ENCODE measurements around the gene KCNQ1.

The KCNQ1 gene

DNA sequence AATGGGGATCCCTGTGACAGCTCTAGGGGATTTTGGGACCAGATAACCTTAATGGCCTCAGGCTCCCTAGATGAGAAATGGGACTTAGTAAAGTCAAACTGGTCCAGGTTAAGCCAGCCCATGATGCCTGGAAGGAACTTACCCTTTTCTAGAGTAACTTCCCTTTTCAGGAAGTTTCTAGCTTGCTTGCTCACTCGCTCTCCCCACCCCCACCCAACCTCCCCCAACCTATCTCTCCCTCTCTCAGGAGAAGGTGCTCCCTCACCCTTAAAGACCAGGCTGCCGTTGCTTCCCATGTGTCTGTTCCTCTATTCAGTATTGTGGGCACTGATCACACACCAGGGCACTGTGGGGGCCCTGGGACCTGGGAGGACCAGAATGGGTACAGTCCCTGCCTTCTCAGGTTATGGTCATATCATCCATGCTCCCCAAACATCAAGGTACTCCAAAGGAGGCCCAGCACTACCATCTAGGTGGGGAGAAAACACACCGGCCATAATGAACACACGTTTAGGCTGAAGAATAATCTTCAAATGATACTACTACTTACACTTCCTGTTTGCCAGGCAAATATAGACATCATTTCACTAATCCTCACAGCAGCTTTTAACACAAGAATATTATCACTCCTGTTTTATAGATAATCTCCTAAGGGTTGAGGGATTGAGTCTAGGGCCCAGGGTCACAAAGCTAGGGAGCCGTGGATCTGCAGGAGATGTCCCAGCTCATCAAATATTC lies 236.8 kb downstream of the KCNQ1 start:
- no peak for DNase-seq (ENCODE audit: low read depth in 2 of 2)

DNA sequence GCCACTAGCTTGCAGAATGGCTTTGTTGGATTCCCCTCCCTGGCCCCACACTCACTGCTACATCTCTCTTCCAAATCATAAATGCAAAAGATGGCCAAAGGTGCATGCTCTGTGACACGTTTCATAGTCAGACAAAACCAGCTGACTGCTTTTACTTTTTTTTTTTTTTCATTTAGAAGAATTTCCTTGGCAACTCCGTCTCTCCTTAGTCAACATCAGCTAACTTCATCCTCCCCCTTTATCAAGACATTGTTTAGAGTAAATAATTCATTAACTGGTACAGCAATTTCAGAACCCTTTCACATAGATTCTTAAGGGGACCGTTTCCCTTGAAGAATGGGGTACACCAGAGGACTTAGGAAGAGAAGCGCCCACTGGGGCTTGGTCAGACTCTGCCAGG lies 239.0 kb downstream of the KCNQ1 start:
- no peak for DNase-seq (ENCODE audit: low read depth in 2 of 2)

DNA sequence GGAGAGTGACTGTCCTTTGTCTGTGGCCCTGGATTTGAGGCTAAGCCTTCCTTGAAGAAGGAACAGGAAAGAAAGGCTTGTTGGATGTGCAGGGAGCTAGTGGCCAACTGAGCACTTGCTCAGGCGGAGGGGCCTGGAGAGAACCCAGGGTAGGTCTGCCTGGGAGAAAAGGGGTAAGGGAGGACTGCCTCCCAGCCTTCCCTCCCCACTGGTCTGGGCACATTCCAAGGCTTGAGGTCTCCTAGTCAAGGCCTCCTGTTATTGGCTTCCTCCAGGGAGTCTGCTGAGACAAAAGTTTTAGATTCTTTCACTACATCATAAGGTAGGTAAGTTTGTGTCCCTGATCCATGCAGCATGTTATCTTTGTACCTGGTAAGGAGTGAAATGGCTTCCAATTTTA lies 239.8 kb downstream of the KCNQ1 start:
- no peak for DNase-seq (ENCODE audit: low read depth in 2 of 2)

DNA sequence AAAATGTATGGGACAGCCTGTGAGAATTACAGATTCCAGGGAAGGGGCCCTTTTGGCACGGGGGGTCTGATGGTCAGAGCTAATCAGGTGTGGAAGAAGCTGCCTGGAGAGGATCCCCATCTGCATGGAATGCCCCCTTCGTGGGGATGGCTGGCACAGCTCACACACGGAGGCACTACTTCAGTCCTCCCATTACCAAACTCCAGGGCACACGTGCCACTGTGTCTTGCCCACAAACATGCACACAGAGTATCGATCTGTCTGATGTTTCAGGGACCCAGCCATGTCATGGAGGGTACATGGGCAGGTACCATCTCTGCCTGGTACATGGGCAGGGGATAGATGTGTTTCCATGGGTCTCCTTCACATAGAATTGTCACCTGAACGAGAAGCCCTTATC lies 240.2 kb downstream of the KCNQ1 start:
- no peak for DNase-seq (ENCODE audit: low read depth in 2 of 2)

DNA sequence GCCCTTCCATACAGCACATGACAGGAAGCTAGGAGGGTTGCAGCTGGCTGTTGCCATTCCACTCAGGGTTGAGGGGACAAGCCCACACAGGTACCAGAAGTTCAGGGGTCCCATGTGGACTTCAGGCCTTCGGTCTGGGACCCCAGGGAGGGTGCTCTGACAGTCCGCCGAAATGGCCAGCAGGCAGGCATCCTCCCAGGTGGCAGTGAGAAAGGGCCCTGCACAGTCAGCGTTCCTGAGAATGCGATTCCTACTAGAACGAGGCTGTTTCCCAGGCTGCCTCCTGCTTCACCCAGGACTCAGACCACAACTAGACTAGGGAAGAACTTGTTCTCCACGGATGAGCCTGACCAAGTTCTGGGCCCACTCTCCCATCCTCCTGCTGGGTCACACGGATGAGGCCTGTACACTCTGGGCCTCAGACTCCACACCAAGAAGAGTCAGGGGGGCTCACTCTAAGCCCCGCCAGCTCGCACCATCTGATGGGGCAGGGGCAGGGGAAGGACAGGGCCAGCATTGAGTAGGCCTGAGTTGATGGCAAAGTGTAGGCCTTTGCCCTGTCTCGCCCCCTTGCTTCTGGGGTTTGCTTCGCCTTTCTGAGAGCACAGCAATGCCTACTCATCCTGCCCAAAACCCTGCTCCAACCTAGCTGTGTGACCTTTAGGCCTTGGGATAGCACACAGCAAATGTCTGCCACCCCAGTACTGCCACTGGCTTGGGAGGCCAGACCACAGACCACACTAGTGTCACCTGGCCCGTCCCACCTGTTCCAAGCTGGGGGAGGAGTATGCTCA lies 241.0 kb downstream of the KCNQ1 start:
- DNase-seq (ENCODE audit: low read depth in 2 of 2), result no peak

DNA sequence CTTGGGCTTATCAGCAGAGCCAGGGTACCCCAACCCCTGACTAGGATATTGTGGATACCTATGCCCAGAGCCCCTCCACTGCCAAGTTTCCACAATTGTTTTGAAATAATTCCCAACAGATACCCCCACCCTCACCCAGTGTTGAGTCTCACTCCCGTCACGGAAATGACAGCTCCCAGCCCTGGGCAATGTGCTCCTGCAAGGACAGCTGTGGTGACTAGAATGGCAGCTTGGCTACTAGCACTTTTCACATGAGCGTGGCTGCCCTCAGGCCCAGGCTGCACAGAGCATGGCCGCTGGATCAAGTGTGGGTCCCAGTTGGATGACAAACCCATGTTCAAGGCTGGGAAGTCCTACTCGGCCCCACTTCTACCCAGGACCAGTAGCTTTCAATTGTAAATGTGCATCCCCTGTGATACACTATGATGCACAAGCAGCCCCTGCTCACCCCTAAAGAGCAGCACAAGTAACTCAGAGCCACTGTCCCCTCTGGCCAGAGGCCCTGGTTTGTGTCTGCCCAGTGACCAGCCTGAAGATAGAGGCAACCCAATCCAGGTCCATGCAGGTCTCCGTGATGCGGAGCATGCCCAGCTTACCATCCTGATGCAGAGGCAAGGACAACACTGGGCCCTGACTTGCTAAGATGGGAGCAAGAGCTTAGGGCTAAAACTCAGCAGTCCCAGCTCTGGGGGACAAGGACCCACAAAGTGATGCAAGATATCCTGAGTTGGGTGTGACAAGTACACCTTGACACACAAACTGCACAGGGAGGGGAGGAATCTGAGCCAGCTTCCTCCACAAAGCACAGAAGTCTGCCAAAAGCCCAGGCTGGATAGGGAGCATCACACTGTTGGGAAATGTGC lies 241.8 kb downstream of the KCNQ1 start:
- DNase-seq (ENCODE audit: low read depth in 2 of 2), result no peak

DNA sequence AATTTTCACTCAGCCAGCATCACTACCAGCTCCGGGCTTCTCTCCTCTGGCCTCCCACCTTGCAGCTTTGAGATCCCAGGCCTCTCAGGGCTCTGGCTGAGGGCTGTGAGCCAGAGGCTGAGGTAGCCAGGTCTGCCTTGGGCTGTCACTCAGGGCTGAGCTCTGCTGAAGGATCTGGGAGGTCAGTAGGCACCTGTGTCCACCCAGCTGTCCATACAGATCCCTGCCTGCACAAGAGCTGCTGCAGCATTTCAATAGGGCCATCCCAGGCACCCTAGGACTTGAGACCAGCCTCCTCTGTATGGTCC lies 242.4 kb downstream of the KCNQ1 start:
- DNase-seq (ENCODE audit: low read depth in 2 of 2), result no peak

DNA sequence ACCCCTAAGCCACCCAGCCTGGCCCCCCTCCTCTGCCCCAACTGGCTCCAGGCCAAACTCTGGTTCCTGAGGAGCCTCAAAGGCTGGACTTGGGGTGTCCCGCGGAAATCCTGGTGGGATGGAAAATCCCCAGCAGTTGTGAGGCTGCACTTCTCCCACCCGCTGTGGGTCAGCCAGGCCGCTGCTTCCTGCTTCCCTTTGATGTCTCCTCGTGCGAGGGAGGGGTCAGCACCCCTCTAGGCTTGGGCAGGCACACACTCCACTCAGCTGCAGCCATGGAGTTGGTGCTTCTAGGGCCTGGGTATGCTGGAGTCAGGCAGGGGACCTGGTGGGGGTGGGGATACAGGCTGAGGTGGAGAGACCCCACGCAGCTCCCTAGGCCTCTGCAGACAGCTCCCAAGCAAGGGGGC lies 243.0 kb downstream of the KCNQ1 start:
- DNase-seq (ENCODE audit: low read depth in 2 of 2), result no peak

DNA sequence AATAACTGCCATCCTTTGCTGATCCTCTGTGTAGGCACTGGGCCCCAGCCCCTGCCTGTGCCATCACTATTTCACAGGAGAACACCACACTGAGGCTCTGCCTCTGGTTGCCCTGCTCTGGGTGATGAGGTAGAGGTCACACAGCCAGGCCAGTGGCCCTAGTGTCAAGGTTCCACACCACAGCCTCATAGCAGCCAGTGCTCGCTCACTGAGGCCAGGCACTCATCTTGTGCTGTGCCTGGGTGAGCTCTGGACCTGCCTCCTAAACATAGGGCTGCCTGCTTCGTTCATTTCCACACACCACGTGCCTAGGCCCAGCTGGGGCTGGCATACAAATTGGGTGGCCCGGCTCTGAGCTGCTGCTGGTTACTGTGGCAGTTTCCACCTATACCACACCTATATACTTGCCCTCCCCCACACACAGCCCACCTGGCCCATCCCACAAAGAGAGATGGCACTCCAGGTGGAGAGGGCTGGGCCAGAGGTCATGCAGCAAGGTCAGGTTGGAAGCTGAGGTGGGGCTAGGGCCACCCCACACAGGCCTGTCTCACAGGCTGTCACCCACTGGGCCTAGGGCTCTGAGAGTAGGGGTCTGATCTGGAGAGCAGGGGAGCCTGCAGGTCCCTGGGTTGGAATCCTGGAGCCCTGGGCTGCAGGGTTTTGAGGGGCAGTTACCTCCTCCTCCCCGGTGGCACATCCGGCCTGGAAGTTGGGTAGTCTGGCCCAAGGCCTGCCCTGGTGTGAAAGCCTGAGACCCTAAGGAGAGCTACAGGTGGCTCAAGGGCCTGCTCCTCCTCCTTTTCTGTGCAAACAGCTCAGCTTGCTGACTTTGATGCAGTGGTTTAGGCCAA lies 243.8 kb downstream of the KCNQ1 start:
- no peak for DNase-seq (ENCODE audit: low read depth in 2 of 2)

DNA sequence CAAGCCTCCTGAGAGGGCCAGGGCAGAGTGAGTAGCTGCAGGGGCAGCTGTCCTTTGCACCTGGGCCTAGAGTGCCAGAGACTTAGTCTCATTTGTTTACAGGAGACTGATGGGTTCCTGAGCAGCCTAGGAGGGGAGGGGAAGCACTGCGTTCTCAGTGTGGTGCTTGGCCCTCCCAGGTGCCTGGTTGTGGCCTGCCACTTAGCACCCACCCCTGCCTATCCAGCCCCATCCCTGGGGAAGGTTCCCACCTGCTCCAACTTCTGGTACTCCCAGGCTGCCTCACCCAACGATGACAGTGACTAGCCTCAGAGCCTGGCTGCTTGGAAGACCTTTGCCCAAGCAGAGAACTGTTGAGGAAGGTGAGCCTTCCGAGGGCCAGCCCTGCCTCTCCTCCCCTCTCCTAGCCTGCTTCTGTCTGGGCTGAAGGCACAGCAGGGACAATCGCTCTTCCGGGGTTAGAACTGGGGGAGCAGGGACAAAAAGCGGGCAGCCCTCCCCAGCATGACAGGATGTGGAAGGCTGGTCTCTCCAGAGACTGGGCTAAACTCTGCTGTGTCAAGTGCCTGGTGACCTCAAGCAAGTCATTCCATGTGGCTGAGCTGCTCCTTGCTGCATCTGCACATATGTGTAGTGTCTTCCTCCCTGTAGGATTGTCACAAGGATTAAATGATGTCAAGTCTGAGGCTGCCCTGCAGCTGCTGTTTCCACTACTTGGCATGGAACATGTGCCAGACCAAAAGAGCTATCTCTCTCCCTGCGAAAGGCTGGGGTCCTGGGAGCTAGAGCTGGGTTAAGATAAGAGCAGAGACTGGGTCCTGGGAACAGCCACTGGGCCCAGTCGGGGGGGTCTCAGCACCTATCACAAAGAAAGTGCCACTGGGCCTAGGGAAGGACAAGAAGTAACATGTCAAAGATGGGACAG lies 245.1 kb downstream of the KCNQ1 start:
- DNase-seq (ENCODE audit: low read depth in 2 of 2), result no peak

DNA sequence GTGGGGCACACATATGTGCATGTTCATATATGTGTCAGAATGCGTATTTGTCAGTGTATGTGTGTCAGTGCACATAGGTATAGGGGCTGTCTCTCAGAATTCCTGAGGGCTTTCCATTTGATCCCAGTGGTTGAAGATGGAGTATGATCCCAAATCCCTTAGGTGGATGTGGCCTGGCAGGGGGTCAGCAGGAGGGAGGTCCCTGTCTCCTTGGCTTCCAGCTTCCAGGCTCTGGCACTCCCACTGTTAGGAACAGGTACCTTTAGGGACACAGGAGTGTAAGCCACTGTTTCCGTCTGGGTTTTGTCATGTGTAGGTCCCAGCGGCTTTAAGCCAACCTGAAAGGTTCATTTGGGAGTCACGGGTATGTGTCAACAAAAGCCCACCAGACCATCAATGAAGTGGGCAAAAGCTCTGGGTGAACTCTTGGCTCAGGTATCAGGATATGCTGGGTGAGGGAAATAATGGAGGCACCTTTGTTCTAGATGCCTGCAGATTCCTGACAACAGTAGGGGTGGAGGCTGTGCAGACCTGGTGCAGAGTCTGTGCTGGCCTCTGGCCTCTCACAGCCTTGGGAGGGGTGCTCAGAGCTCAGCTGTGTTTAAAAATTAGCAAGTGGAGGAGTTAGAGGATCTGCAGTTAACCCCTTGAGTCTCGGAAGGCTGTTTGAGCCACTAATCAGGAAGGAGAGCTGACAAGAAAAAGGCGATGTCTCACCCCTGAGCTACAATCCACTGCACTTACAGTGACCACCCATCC lies 246.0 kb downstream of the KCNQ1 start:
- DNase-seq (ENCODE audit: low read depth in 2 of 2), result no peak

DNA sequence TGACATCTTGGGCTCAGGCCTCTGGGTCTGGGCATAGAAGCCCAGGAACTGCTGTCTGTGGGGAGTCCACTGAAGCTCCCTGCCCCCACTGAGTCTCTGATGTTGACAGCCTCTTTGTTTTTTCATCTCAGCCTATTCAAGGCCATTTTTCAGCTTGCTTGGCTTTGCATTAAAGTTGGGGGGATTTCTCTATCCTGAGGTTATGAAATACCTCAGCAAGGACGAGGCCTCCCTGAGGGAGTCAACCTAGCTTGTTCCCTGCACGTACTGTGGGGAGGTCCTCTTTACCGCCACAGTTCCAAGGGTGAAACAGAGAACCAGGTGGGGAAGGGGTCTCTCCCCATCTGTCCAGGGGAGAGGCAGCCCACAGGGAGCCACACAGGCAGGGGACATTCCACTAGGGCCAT lies 246.6 kb downstream of the KCNQ1 start:
- no peak for DNase-seq (ENCODE audit: low read depth in 2 of 2)

DNA sequence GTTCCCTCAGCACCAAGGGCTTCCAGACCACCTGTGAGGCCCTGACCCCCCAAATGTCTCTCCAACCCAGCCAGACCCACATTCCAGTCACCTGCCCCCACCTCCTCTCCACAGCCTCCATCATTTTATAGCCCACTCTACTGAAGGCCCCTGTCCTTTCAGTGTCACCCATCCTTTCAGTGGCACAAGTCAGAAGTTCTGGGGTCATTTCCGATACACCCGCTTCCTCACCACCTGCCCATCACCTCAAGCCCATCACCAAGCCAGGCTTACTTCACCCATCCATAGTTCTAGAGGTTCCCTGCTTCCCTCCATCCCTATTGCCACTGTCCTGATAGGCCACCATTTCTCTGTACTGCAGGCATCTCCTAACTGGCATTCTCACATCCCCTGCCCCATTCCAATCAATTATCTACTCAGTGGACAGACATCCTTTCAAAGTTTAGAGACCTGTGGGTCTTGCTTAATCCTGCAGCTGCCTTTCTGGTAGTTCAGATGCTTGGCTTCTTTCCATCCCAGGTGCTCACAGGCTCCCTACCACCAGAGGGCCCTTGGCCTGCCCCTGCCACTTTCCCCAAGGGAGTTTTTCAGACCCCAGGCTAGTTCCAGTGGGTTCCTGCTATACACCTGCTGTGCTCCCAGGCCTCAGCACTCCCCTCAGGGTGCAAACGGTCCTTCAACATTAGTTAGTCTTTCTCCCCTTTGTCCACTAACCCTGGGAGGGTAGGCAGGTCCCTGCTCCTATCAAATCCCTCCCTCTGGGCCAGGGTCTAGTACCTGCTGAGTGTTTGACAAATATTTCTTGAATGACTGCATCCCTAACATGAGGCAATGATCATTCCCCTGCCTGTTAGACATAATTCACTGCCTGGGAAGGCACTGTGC lies 247.4 kb downstream of the KCNQ1 start:
- no peak for DNase-seq (ENCODE audit: low read depth in 2 of 2)

DNA sequence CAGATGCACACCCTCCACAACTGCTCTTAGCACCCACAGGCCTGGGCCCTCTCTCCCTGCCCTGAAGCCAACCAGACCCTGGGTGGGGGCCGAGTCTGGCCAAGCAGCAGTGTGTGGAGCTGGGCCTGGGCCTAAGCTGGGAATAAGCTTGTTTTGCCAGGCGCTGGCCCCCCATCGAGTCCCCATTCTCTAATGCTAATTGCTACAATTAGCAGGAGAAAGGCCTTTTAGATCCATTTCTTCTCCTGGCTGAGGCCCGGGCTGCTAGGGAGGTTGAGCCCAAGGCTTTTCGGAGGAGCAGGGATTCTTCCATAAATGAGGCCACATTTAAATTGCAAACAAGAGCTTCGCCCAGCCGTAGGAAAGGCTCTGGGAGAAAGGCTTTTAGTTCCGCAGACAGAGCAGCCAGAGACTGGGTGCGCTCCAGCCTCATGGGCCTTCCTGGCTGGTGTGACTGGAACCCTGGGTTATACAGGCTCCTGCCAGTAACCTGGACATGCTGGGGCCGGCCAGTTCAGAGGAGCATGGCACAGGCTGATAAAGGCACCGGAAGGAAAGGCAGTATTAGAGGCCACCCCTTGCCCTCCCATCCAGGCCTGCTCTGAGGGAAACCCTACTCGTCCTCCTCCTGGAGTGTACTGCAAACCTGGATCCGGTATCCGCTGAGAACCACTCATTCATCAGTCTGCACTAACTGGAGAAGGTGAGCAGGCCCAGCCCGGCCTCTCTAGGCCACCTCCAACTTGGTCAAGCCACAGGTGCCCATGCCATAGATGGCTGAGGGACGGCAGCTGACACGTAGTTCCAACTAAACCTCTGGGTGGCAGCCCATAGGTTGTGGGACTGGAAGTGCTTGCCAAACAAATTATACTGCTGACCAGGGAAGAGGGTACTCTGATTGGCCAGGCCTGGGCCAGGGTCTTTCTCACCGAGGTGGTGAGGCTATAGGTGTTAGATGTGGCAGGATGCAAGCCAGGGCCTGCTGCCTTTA lies 248.8 kb downstream of the KCNQ1 start:
- DNase-seq (ENCODE audit: low read depth in 2 of 2), result no peak

DNA sequence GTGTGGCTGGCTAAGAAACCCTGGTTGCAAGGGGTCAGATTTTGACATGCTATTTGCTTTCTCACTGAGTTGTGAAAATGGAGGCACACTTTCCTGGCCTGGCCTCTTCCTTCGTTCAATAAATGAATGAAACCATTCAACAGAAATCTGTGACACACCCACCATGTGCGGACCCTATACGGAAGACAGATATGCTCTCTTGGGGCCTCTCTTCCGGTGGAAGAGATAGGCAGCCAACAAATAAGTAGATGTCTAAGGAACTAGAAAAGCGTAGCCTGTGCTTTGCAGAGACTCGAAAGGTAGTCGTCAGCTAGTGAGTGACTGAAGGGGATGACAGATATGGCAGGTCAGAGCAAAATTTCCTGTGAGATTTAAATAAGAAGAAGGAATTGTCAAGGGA lies 249.7 kb downstream of the KCNQ1 start:
- DNase-seq (ENCODE audit: low read depth in 2 of 2), result no peak

DNA sequence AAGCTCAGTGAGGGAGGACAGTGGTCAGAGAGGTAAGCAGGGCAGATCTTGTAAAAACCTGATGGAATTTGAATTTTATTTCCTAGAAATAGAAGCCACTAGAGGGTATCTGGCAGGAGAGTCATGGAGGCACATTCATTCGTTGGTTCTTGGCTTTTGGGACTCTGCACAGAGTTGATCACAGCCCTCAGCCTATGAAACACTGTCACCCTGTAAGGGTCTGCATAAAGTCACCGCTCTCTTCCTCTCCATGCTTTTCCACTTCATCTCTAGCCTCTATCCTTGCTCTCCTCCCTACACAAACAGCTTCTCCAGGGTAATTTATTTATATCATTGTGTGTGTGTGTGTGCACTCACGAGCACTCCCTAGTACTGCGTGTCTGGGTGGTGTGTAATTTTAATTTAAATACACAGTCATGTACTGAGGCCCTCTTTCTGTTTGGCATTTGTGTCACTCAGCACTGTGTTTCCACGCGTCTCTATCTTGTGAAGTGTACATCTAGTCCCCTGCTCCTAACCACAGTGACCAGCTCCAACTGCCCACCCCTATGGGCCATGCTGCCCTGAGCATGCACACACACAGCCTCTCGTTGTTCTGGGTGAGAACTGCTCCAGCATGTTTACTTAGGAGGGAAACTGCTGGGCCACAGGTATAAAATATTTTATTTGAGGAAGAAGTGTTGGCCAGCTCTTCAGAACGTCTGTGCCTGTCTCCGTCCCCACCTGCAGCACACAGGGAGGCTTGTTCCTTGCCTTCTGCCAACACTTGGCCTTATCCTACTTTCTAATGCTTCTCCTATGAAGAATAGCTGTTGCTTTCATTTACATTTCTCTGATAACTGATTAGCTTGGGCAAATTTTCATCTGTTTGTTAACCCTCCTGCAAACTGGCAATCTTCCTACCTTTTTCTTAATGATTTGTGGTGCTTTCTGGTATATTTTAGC lies 250.5 kb downstream of the KCNQ1 start:
- no peak for DNase-seq (ENCODE audit: low read depth in 2 of 2)

All from stimulated activated CD8-positive, alpha-beta memory T cell treated with anti-CD3 and anti-CD28 coated beads, Interleukin-15, amount 100 ng/mL, for 48 hours (primary cell).